Inflammatory macrophage treated with lipopolysaccharide for 1 hour (primary cell): ENCODE data around the gene PRRX2.
"Not testable (repeated sequence)": the region's sequence is repeated elsewhere in the genome, so short reads cannot be mapped to it uniquely, and the experiment has no call there.

ENCODE experiments used
- DNase-seq, 2 donors: peaks; one replicate each; pipeline ENCODE4 v3.0.0-alpha.2; 2020 to 2022

The PRRX2 gene

GRCh38 chr9:129665389-129665775, at the start of gene PRRX2:
TSS of gene PRRX2 (plus strand) at chr9:129665647. CDS start at chr9:129665868, 221 bp downstream.
- peak in 1 of 2 donors; percentile 21 for DNase-seq

GRCh38 chr9:129617167-129617566, 48.3 kb upstream of the PRRX2 start:
- no peak for DNase-seq

GRCh38 chr9:129619787-129620668, 45.4 kb upstream of the PRRX2 start:
- peak in 1 of 2 donors; percentile 18 for DNase-seq

GRCh38 chr9:129620669-129621295, 44.7 kb upstream of the PRRX2 start, which contains the start of gene C9orf50:
TSS of gene C9orf50 (minus strand) at chr9:129621101. CDS start at chr9:129620574, 527 bp downstream.
- no peak for DNase-seq

- peak; percentile 90 to 92 for DNase-seq
These were observed 42.1 kb upstream of the PRRX2 start for GRCh38 chr9:129623331-129623730.

GRCh38 chr9:129624168-129624759, 41.2 kb upstream of the PRRX2 start:
- DNase-seq: peak in 1 of 2 donors; percentile 69

- DNase-seq: peak; percentile 68 to 74
These were observed 40.5 kb upstream of the PRRX2 start for GRCh38 chr9:129624947-129625346.

- DNase-seq: peak; percentile 75 to 91
These were observed 39.3 kb upstream of the PRRX2 start, which contains the start of gene NTMT1 for GRCh38 chr9:129626079-129626624. TSS of gene NTMT1 (plus strand) at chr9:129626163. CDS start at chr9:129632704, 6,541 bp downstream.

- DNase-seq: peak in 1 of 2 donors; percentile 33
These were observed 38.7 kb upstream of the PRRX2 start for GRCh38 chr9:129626625-129627284.

- no peak for DNase-seq
These were observed 37.6 kb upstream of the PRRX2 start for GRCh38 chr9:129627556-129628440.

GRCh38 chr9:129628709-129629108, 36.7 kb upstream of the PRRX2 start:
- no peak for DNase-seq

GRCh38 chr9:129629251-129629820, 36.1 kb upstream of the PRRX2 start:
- peak; percentile 43 to 80 for DNase-seq

- peak in 1 of 2 donors; percentile 26 for DNase-seq
These were observed 34.3 kb upstream of the PRRX2 start for GRCh38 chr9:129630967-129631673.

- no peak for DNase-seq
These were observed 33.7 kb upstream of the PRRX2 start for GRCh38 chr9:129631674-129632129.

- no peak for DNase-seq
These were observed 33.0 kb upstream of the PRRX2 start for GRCh38 chr9:129632460-129632859.

- DNase-seq: no peak
These were observed 32.2 kb upstream of the PRRX2 start for GRCh38 chr9:129633207-129633606.

GRCh38 chr9:129633848-129634247, 31.6 kb upstream of the PRRX2 start:
- no peak for DNase-seq

GRCh38 chr9:129635099-129636065, 30.1 kb upstream of the PRRX2 start:
- peak; percentile 27 to 49 for DNase-seq

- DNase-seq: not testable (repeated sequence)
These were observed 29.1 kb upstream of the PRRX2 start for GRCh38 chr9:129636343-129636742.
